K562 (cell line): ENCODE results near the gene DEPDC4. TPM values are rescaled to one million over a fixed set of nuclear protein-coding genes. Genes with fewer than 3 reads are reported as not detected.

Experiments used
- BACH1 ChIP-seq: fragments of 200-800 bp; sonication (Bioruptor generic); IDR thresholded peaks from 2 replicates; pipeline ENCODE4 v1.6.1; 2016; ENCODE audit warnings: missing genetic modification characterization, missing compliant biosample characterization
- CBX2 ChIP-seq: fragments of 200-600 bp; sonication (generic); IDR thresholded peaks from one replicate; pipeline ENCODE4 v1.6.1; 2012; ENCODE audit warnings: mild to moderate bottlenecking, low read length, inconsistent platforms; ENCODE audit not compliant: insufficient read depth, poor library complexity, severe bottlenecking
- HEY1 ChIP-seq: fragments of 250-450 bp; sonication (Bioruptor Pico); IDR thresholded peaks from 2 replicates; pipeline ENCODE4 v1.5.0; 2020; ENCODE audit warnings: mild to moderate bottlenecking, moderate library complexity, borderline replicate concordance
- IRF9 ChIP-seq: fragments of 450-650 bp; IDR thresholded peaks from 2 replicates; pipeline ENCODE4 v1.6.1; 2016; ENCODE audit warnings: missing biosample characterization, missing genetic modification characterization
- MCM5 ChIP-seq: fragments of 450-650 bp; IDR thresholded peaks from 2 replicates; pipeline ENCODE4 v1.6.1; 2016; ENCODE audit warnings: low read depth
- PHB ChIP-seq: fragments of 250-450 bp; sonication (Bioruptor Pico); IDR thresholded peaks from 2 replicates; pipeline ENCODE4 v1.5.0; 2021
- POLR2AphosphoS5 ChIP-seq: IDR thresholded peaks from 2 replicates; pipeline ENCODE4 v1.6.1; 2011; ENCODE audit warnings: mild to moderate bottlenecking, low read depth, low read length, moderate library complexity; ENCODE audit not compliant: control insufficient read depth, insufficient read depth
- PRDM10 ChIP-seq: fragments of 450-650 bp; IDR thresholded peaks from 2 replicates; pipeline ENCODE4 v1.6.1; 2018; ENCODE audit not compliant: partially characterized antibody
- PYGO2 ChIP-seq: fragments of 450-650 bp; IDR thresholded peaks from 2 replicates; pipeline ENCODE4 v1.6.1; 2016; ENCODE audit warnings: mild to moderate bottlenecking, missing genetic modification characterization, moderate library complexity, missing compliant biosample characterization
- RBBP5 ChIP-seq: fragments of 200-600 bp; sonication (generic); IDR thresholded peaks from 2 replicates; pipeline ENCODE4 v1.6.1; 2012; ENCODE audit warnings: borderline replicate concordance, mild to moderate bottlenecking, low read length, control low read depth, inconsistent platforms; ENCODE audit not compliant: insufficient read depth, poor library complexity, severe bottlenecking
- RFX1 ChIP-seq: fragments of 450-650 bp; IDR thresholded peaks from 2 replicates; pipeline ENCODE4 v1.6.1; 2016; ENCODE audit warnings: mild to moderate bottlenecking, moderate library complexity
- SMAD2 ChIP-seq: fragments of 150-350 bp; IDR thresholded peaks from 2 replicates; pipeline ENCODE4 v1.6.1; 2014; ENCODE audit warnings: low read depth, mild to moderate bottlenecking, low read length
- SMAD4 ChIP-seq: fragments of 250-450 bp; sonication (Bioruptor Pico); conservative IDR thresholded peaks from 2 replicates; pipeline ENCODE4 v1.8.0; 2021; ENCODE audit warnings: inconsistent platforms, mild to moderate bottlenecking, moderate library complexity
- SMARCA4 ChIP-seq: fragments of 450-650 bp; IDR thresholded peaks from 2 replicates; pipeline ENCODE4 v1.6.1; 2016
- ZNF384 ChIP-seq: IDR thresholded peaks from 2 replicates; pipeline ENCODE4 v1.6.1; 2012; ENCODE audit warnings: low read depth, low read length, improper control_type of control experiment
- ZNF695 ChIP-seq: fragments of 450-650 bp; formaldehyde crosslinking; IDR thresholded peaks from 2 replicates; pipeline ENCODE4 v1.4.0; 2020; ENCODE audit warnings: mild to moderate bottlenecking, moderate library complexity
- ZNF75A ChIP-seq: fragments of 450-650 bp; formaldehyde crosslinking; IDR thresholded peaks from 2 replicates; pipeline ENCODE4 v1.4.0; 2020; ENCODE audit warnings: mild to moderate bottlenecking
- polyA plus RNA-seq, 8 experiments: library from polyadenylated mRNA; depleted of rRNA in 4 of 8; stranded (reverse) in 5 of 8; unstranded in 3 of 8; fragments of >200 nt; fragmentation: Nextera tagmentation in 2 of 8; fragmentation: Illumina TruSeq in 1 of 8; extraction: Ambion mirVana in 2 of 8; extraction: Trizol in 1 of 8; gene quantifications; 2 replicates each; pipeline versions ENCODE4 v1.2.1 to v1.2.3, GENCODE V29; 2011 to 2014; ENCODE audit warnings: inconsistent platforms in 1 of 8, missing spikeins in 1 of 8
- total RNA-seq, 7 experiments: library from RNA; depleted of rRNA in 6 of 7; stranded (reverse); fragments of >200 nt in 6 of 7; fragmentation: Illumina TruSeq in 2 of 7; extraction: Trizol in 2 of 7; gene quantifications; 2 replicates each; pipeline versions ENCODE4 v1.2.1 to v1.2.3, GENCODE V29; 2011 to 2021; ENCODE audit warnings: low replicate concordance in 1 of 7
- TF ChIP-seq, protein P1 (sequence below): fragments of 250-450 bp; sonication (Bioruptor Pico); IDR thresholded peaks from 2 replicates; pipeline ENCODE4 v1.8.0; 2021; ENCODE audit warnings: mild to moderate bottlenecking, moderate library complexity
- TF ChIP-seq, protein P2 (sequence below): sonication (generic); formaldehyde crosslinking; IDR thresholded peaks from 2 replicates; pipeline ENCODE4 v1.8.0; 2023; ENCODE audit warnings: mild to moderate bottlenecking, missing genetic modification reagents

Gene DEPDC4
- total and polyA plus RNA-seq, 9 of the 15 experiments (the other 6 are each of a cell fraction or from before 2014, with no cell fraction given): 3.6 to 13.2 (median 7.4) TPM

DNA sequence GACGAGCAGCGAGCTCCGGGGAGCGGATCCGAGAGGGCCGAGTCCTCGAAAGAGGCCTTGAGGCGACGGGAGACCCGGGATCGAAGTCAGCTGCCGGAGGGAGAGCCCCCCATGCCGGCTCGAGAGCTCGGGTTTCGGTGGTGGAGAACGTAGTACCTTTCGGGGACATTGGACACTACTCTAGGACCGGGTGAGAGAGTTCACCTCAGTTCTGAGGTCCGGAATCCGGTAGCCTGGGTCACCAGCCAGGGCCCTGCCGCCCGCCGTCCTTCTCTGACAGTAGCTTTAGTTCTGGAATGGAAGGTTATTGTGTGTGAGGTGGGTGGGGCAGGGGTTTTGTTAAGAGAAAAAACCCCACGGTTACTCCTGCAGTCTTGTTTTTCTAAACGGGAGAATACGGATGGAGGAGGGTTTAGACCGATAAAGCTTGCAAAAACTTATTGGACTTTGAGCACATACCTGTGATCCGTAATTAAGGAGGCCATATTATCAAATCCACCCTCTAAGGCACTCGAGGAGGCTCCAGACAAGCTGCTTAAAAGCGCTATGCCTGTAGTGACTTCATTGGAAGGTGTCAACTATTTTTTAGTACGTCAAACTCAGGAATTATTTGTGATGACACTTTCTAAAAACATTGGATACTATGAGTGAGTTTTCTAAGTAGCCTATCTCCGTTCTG is 863 bp upstream of the DEPDC4 start (continued):
- TF ChIP-seq, protein P1, sequence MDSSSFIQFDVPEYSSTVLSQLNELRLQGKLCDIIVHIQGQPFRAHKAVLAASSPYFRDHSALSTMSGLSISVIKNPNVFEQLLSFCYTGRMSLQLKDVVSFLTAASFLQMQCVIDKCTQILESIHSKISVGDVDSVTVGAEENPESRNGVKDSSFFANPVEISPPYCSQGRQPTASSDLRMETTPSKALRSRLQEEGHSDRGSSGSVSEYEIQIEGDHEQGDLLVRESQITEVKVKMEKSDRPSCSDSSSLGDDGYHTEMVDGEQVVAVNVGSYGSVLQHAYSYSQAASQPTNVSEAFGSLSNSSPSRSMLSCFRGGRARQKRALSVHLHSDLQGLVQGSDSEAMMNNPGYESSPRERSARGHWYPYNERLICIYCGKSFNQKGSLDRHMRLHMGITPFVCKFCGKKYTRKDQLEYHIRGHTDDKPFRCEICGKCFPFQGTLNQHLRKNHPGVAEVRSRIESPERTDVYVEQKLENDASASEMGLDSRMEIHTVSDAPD (CRISPR knock-in tag): no peak
- TF ChIP-seq HEY1 (no peak), BACH1 (tag) (no peak), PHB (CRISPR knock-in tag) (no peak), CBX2 (no peak), POLR2AphosphoS5 (no peak), ZNF695 (CRISPR knock-in tag) (no peak), SMAD2 (no peak), ZNF384 (no peak), MCM5 (no peak), PRDM10 (peak; percentile 38), ZNF75A (CRISPR knock-in tag) (no peak), SMAD4 (CRISPR knock-in tag) (0 out of 2 replicates have a peak, but pooled peaks have one; percentile 4), IRF9 (tag) (no peak), RFX1 (no peak), PYGO2 (no peak), RBBP5 (peak; percentile 83), SMARCA4 (no peak)
- TF ChIP-seq, protein P2, sequence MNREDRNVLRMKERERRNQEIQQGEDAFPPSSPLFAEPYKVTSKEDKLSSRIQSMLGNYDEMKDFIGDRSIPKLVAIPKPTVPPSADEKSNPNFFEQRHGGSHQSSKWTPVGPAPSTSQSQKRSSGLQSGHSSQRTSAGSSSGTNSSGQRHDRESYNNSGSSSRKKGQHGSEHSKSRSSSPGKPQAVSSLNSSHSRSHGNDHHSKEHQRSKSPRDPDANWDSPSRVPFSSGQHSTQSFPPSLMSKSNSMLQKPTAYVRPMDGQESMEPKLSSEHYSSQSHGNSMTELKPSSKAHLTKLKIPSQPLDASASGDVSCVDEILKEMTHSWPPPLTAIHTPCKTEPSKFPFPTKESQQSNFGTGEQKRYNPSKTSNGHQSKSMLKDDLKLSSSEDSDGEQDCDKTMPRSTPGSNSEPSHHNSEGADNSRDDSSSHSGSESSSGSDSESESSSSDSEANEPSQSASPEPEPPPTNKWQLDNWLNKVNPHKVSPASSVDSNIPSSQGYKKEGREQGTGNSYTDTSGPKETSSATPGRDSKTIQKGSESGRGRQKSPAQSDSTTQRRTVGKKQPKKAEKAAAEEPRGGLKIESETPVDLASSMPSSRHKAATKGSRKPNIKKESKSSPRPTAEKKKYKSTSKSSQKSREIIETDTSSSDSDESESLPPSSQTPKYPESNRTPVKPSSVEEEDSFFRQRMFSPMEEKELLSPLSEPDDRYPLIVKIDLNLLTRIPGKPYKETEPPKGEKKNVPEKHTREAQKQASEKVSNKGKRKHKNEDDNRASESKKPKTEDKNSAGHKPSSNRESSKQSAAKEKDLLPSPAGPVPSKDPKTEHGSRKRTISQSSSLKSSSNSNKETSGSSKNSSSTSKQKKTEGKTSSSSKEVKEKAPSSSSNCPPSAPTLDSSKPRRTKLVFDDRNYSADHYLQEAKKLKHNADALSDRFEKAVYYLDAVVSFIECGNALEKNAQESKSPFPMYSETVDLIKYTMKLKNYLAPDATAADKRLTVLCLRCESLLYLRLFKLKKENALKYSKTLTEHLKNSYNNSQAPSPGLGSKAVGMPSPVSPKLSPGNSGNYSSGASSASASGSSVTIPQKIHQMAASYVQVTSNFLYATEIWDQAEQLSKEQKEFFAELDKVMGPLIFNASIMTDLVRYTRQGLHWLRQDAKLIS (CRISPR knock-in tag): 0 out of 2 replicates have a peak, but pooled peaks have one; percentile 20
